Gastrocnemius medialis (tissue), 4 donors: ENCODE results near the gene GAS7. TPM values are rescaled to one million over a fixed set of nuclear protein-coding genes. Genes with fewer than 3 reads are reported as not detected.
"Not testable (repeated sequence)": the region's sequence is repeated elsewhere in the genome, so short reads cannot be mapped to it uniquely, and the experiment has no call there.

Source experiments
- ATAC-seq, 2 donors: fragments of 150-250 bp; one replicate each; pipeline ENCODE4 v1.9.1; 2016
- DNase-seq, 2 donors: peaks; one replicate each; pipeline ENCODE4 v3.0.0-alpha.2; 2019
- H3K27ac ChIP-seq, 4 donors: fragments of 200-600 bp; sonication (generic); 1 replicate in 1 of 4; 2 replicates in 3 of 4; pipeline ENCODE4 v1.5.1; 2016 to 2018; ENCODE audit warnings: mild to moderate bottlenecking in 2 of 4, moderate library complexity in 1 of 4
- H3K27me3 ChIP-seq, 3 donors: fragments of 200-600 bp; sonication (generic) in 2 of 3; 1 replicate in 1 of 3; 2 replicates in 2 of 3; pipeline versions ENCODE4 v1.5.1 to v1.6.0; 2016 to 2019; ENCODE audit warnings: mild to moderate bottlenecking in 1 of 3, moderate library complexity in 1 of 3
- H3K36me3 ChIP-seq, 2 donors: fragments of 200-600 bp; sonication (generic) in 1 of 2; one replicate each; pipeline ENCODE4 v1.5.1; 2017 to 2018
- H3K4me1 ChIP-seq, 2 donors: fragments of 200-600 bp; sonication (generic) in 1 of 2; one replicate each; pipeline ENCODE4 v1.5.1; 2016 to 2017; ENCODE audit warnings: mild to moderate bottlenecking in 2 of 2
- H3K4me3 ChIP-seq, 4 donors: fragments of 200-600 bp; sonication (generic) in 3 of 4; 1 replicate in 1 of 4; 2 replicates in 3 of 4; pipeline ENCODE4 v1.5.1; 2016 to 2019; ENCODE audit warnings: mild to moderate bottlenecking in 2 of 4
- H3K9me3 ChIP-seq, 3 donors: fragments of 200-600 bp; sonication (generic) in 2 of 3; 1 replicate in 1 of 3; 2 replicates in 2 of 3; pipeline ENCODE4 v1.5.1; 2016 to 2019
- POLR2A ChIP-seq, 2 donors: fragments of 450-650 bp; IDR thresholded peaks; one replicate each; pipeline ENCODE4 v1.6.1; 2017; ENCODE audit warnings: antibody characterized with exemption in 2 of 2, mild to moderate bottlenecking in 2 of 2, moderate library complexity in 2 of 2
- in situ Hi-C, 4 donors: fragments of 200-750 bp; cut with MboI; loops; one replicate each; pipeline versions ENCODE4 v1.15.0 to v1.8.0; 2017; ENCODE audit warnings: low sequenced_read_pairs in 4 of 4
- intact Hi-C: fragments of 100-400 bp; cut with DNase I; formaldehyde crosslinking; loops from one replicate; pipeline ENCODE4 v1.15.1; 2023; ENCODE audit warnings: low total_unique reads
- total RNA-seq, 4 donors: library from RNA; depleted of rRNA; stranded (reverse); fragments of >200 nt; gene quantifications; one replicate each; pipeline versions ENCODE4 v1.1.0 to v1.2.3, GENCODE V29; 2016
- TF ChIP-seq, protein P1 (sequence below), 5 experiments: fragments of 450-650 bp in 3 of 5; fragments of 200-600 bp in 2 of 5; sonication (generic) in 2 of 5; IDR thresholded peaks in 4 of 5; conservative IDR thresholded peaks in 1 of 5; 1 replicate in 4 of 5; 2 replicates in 1 of 5; pipeline ENCODE4 v1.5.1; 2016 to 2019; ENCODE audit warnings: antibody characterized with exemption in 5 of 5, mild to moderate bottlenecking in 3 of 5, moderate library complexity in 3 of 5

Gene GAS7
- total RNA-seq, 4 donors from 2014 or later: 5.8 to 7.1 (median 6.1) TPM

DNA sequence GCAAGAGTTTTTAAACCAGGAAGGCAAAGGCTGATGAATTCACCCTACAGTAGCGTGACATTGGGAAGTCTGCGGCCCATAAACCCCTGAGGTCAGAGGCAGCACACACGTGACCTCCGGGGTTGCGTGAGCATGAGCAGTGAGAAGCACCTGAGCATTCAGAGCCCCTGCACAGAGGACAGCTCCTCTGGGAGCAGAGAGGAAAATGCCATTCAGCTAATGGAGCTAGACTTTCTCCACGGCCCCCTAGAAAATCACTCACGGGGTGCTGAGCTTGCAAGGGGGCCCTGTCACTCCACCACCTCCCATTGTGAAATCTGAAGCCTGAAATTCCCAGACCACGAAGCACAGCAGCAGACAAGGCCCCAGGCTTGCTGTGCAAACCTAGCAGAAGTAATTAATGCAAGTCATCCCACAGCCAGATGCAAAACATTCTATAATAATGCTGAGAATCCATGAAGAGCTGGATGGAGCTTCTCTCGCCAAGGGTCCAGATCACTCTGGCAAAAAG, 178.4 kb downstream of the GAS7 start:
- Histone ChIP-seq H3K27me3 (peaks cover 0 to 3% (median 0%) of the 10 kb centered on the region in 3 donors), H3K36me3 (no peaks in the 10 kb centered on the region), H3K4me3 (no peak overlapping the region), H3K4me1 (no peaks in the 10 kb centered on the region), H3K9me3 (no peaks in the 10 kb centered on the region), H3K27ac (no peak overlapping the region)
- DNase-seq (no peak), ATAC-seq (no peak)
- in situ Hi-C loops: no loop called here
- intact Hi-C loops: no loop called here
- TF ChIP-seq, protein P1, sequence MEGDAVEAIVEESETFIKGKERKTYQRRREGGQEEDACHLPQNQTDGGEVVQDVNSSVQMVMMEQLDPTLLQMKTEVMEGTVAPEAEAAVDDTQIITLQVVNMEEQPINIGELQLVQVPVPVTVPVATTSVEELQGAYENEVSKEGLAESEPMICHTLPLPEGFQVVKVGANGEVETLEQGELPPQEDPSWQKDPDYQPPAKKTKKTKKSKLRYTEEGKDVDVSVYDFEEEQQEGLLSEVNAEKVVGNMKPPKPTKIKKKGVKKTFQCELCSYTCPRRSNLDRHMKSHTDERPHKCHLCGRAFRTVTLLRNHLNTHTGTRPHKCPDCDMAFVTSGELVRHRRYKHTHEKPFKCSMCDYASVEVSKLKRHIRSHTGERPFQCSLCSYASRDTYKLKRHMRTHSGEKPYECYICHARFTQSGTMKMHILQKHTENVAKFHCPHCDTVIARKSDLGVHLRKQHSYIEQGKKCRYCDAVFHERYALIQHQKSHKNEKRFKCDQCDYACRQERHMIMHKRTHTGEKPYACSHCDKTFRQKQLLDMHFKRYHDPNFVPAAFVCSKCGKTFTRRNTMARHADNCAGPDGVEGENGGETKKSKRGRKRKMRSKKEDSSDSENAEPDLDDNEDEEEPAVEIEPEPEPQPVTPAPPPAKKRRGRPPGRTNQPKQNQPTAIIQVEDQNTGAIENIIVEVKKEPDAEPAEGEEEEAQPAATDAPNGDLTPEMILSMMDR (IDR thresholded peaks at IDR 0.05 in 4 of 5, conservative IDR thresholded peaks at IDR 0.05 in 1 of 5): no peak
- TF ChIP-seq POLR2A (IDR thresholded peaks at IDR 0.05): no peak

DNA sequence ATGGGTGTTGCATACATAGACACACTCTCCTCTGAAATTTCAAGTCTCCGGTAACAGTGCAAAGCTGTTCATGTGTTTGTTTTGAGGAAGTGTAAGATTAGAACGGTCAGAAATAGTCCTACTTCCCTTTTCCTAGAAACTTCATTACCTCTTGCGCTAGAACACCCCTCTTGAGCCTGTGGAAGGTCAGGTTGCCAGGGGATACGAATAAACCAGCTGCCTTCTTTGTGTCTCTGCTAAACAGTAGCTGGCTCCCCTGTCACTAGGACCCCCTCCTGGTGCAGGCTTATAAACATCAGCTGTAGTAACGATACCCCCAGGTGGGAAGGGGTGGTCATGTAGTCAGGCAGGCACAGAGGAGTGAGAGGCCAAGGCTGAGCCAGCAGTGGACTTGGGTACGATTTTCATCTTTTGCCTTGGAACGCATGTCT, 179.9 kb downstream of the GAS7 start:
- in situ Hi-C loops (no loop called here), intact Hi-C loops (no loop called here)
- Histone ChIP-seq H3K36me3 (no peaks in the 10 kb centered on the region), H3K27ac (peak overlapping the region in 2 of 4 donors; percentile 43 to 46), H3K9me3 (no peaks in the 10 kb centered on the region), H3K4me3 (no peak overlapping the region), H3K27me3 (peaks cover 0 to 3% (median 0%) of the 10 kb centered on the region in 3 donors), H3K4me1 (no peaks in the 10 kb centered on the region)
- DNase-seq: no peak
- peak in 1 of 2 donors; percentile 27 for ATAC-seq
- no peak for TF ChIP-seq POLR2A (IDR thresholded peaks at IDR 0.05)
- TF ChIP-seq, protein P1 (IDR thresholded peaks at IDR 0.05 in 4 of 5, conservative IDR thresholded peaks at IDR 0.05 in 1 of 5): no peak

DNA sequence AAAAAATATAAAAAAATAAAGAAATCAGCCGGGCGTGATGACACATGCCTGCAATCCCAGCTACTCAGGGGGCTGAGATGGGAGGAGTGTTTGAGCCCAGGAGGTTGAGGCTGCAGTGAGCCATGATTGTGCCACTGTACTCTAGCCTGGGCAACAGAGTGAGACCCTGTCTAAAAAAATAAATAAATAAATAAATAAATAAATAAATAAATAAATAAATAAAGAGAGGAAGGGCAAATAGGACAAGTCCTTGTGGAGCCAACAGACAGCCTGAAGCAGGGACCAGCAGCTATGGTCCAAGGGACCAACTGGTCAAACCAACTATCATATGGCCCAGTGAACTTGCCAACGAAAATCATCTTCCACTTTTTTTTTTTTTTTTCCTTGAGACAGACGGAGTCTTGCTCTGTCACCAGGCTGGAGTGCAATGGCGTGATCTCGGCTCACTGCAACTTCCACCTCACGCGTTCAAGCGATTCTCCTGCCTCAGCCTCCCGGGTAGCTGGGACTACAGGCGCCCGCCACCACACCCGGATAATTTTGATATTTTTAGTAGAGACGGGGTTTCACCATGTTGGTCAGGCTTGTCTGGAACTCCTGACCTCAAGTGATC, 181.3 kb downstream of the GAS7 start:
- in situ Hi-C loops, H3K4me1 ChIP-seq, H3K4me3 ChIP-seq, ATAC-seq, intact Hi-C loops, H3K27me3 ChIP-seq, H3K36me3 ChIP-seq, DNase-seq, H3K9me3 ChIP-seq, H3K27ac ChIP-seq: not testable (repeated sequence)

DNA sequence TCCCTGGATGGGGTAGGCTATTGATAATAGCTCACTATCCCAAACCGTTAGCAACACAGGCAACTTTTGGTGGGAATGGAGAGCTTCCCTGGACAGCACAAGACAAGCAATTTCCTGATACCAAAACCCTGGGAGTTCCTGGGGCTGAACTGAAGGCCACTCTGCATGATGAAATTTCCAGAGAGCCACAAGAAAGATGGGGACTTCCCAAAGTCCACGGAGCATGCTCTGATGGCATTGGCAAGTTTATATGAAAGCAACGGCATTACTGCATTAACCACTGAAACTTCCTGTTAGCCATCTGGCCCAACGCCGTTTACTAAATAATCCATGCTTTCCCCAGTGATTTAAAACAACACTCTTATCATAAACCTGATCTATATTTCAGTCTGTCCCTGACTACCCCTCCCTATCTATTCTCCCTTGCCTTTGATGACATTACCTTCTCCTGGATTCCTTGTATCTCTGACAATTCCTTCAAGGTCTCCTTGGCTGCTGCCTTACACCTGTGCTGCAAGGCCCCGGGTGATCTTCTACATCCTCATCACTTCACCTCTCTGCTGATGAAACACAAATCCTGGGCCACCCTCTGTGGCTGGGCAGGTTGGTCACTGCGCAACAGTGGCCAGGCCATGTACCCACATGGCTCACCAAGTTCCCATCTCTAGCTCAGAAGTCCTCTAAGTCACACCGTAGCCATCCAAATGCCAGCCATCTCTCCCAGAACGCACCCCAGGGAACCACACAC, 184.9 kb downstream of the GAS7 start:
- H3K27ac ChIP-seq: peak overlapping the region in 3 of 4 donors; percentile 5 to 54 (median 29)
- in situ Hi-C loops (no loop called here), intact Hi-C loops (no loop called here)
- ATAC-seq (peak in 1 of 2 donors; percentile 45), DNase-seq (no peak)
- H3K27me3 ChIP-seq: no peaks in the 10 kb centered on the region
- H3K9me3 ChIP-seq: no peaks in the 10 kb centered on the region
- H3K4me3 ChIP-seq: no peak overlapping the region
- H3K36me3 ChIP-seq: no peaks in the 10 kb centered on the region
- no peak for TF ChIP-seq POLR2A (IDR thresholded peaks at IDR 0.05)
- H3K4me1 ChIP-seq: no peaks in the 10 kb centered on the region

DNA sequence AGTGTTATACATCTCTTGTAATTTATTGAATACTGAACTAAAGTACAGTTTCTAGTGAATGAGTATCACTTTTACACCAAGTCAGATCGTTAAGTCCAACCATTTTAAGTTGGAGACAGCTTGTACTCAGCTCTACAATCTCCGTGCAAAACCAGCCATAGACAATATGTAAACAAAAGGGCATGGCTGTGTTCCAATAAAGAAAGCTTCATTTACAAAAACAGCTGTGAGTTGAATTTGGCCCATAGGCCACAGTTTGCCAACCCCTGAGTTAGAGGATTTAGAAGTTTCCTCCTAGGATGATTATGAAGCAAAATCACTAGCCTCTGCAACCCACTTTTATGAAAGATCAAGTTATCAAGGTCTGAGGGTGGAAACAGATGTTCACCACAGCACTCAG, 187.7 kb downstream of the GAS7 start:
- Histone ChIP-seq H3K4me1 (no peaks in the 10 kb centered on the region), H3K27ac (no peak overlapping the region), H3K27me3 (no peaks in the 10 kb centered on the region), H3K9me3 (no peaks in the 10 kb centered on the region), H3K4me3 (no peak overlapping the region), H3K36me3 (no peaks in the 10 kb centered on the region)
- ATAC-seq (no peak), DNase-seq (no peak)
- TF ChIP-seq POLR2A (IDR thresholded peaks at IDR 0.05): no peak
- TF ChIP-seq, protein P1 (IDR thresholded peaks at IDR 0.05 in 4 of 5, conservative IDR thresholded peaks at IDR 0.05 in 1 of 5): no peak
- intact Hi-C loops: no loop called here
- in situ Hi-C loops: no loop called here
